GM21526 (cell line): Measurements from ENCODE around the gene COL18A1.
"Not testable (repeated sequence)": the region's sequence is repeated elsewhere in the genome, so short reads cannot be mapped to it uniquely, and the experiment has no call there.

Source experiments
- ATAC-seq: cut with Tn5 transposase; IDR thresholded peaks from one replicate; pipeline ENCODE4 v1.9.1; 2021; ENCODE audit warnings: moderate library complexity; ENCODE audit not compliant: unreplicated experiment, low FRiP score

COL18A1 gene

GRCh38 chr21:45366931-45367401 lies 38.0 kb upstream of the COL18A1 start:
- ATAC-seq: no peak

DNA sequence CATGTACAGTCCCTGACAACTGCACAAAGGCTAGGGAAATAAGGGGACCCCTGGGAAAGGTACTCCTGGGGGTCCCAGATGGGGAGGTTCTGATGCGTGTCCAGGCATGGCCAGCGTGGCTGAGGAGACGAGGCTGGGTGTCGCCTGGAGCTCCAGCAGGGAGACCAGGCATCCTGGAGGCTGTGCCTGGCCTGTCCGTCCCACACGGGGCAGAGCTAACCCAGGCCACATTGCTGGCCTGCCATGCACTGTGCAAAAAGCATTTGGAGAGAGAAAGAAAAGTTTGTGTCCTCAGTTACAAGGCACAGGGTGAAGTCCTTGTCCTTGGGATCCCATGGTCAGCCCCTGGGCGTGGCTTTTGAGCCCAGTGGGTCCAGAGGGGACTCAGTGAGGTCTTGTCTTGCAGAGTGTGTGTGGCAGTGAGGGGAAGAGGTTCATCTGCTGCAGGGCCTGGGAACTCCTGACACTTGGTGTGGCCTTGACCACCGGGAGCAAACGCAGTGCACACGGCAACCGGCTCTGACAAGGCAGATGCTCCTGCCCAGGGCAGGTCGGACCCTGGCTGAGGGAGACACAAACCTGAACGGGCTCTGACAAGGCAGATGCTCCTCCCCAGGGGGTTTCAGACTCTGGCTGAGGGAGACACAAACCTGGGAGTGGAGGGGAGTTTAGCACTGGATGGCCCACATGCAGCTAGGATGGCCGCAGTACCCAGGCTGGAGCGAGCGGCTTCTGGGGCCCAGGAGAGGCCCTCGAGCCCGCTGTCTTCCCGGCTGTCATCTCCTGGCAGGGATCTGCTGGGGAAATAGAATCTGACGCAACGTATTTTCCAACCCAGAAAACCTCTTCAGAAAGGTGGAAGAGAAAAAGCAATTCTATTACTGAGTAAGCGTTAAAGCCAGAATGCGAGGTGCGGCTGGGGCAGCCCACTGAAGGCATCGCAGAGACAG lies 37.3 kb upstream of the COL18A1 start:
- no peak for ATAC-seq

GRCh38 chr21:45369018-45369417 lies 35.9 kb upstream of the COL18A1 start:
- not testable (repeated sequence) for ATAC-seq

- ATAC-seq: no peak
Observed at GRCh38 chr21:45370575-45370974, 34.4 kb upstream of the COL18A1 start.

DNA sequence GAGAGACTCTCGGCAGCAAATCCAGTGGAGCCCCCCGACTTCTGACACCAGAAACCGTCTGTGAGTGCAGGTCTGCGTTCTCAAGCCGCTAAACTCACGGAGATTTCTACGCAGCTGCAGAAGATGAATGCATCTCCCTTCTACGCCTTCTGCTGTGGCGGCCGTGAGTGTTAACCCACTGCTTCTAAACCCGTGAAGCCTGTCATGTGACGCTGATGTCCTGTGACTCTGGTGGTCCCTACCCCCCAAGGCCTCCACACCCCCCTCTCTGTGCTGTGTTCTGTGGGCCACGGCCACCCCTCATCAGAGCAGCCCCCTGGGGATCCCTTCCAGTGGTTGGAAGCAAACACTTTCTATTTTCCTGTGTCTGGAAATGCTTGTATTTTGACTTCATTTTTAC lies 33.9 kb upstream of the COL18A1 start:
- no peak for ATAC-seq

- ATAC-seq: no peak
Observed at GRCh38 chr21:45371655-45372054, 33.3 kb upstream of the COL18A1 start.

GRCh38 chr21:45372732-45373355 lies 32.1 kb upstream of the COL18A1 start:
- ATAC-seq: no peak

GRCh38 chr21:45373991-45374816 lies 30.8 kb upstream of the COL18A1 start:
- no peak for ATAC-seq

- ATAC-seq: no peak
Observed at GRCh38 chr21:45374826-45375455, 30.0 kb upstream of the COL18A1 start.

- ATAC-seq: no peak
Observed at GRCh38 chr21:45376459-45377324, 28.3 kb upstream of the COL18A1 start.

DNA sequence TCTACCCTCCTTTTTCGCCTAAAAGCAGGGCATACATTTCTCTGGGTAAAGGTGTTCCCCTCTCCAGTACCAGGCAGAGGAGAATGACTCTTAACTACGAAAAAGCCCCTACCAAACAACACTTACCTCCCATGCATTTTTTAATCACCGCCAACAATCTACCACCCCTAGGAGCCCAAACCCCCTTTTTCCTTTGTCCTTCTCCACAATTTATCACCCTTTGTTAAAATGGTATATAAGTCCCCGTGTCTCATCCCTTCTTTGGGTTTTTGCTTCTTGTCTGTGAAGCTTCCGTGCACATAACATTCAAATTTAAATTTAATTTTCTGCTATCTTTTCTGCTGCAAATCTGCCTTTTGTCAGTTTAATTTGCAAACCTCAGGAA lies 27.6 kb upstream of the COL18A1 start:
- no peak for ATAC-seq

DNA sequence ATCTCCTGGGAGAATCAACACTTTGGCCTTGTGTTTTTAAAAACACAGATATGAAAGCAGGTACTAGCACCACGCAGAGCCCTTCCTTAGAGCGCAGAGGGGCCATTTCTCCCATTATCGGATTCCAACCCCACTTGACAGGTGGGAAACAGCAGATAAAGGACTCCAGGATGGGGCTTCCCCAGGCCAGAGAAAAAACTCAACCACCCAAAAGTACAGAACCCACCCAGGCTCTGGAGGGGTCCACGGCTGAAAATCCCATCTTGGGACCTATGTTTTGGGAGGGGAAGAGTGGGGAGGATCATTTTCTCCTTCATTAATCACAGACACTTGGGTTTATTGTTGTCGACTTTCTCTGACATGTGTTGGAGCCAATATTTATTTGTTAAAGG lies 27.1 kb upstream of the COL18A1 start:
- ATAC-seq: no peak

DNA sequence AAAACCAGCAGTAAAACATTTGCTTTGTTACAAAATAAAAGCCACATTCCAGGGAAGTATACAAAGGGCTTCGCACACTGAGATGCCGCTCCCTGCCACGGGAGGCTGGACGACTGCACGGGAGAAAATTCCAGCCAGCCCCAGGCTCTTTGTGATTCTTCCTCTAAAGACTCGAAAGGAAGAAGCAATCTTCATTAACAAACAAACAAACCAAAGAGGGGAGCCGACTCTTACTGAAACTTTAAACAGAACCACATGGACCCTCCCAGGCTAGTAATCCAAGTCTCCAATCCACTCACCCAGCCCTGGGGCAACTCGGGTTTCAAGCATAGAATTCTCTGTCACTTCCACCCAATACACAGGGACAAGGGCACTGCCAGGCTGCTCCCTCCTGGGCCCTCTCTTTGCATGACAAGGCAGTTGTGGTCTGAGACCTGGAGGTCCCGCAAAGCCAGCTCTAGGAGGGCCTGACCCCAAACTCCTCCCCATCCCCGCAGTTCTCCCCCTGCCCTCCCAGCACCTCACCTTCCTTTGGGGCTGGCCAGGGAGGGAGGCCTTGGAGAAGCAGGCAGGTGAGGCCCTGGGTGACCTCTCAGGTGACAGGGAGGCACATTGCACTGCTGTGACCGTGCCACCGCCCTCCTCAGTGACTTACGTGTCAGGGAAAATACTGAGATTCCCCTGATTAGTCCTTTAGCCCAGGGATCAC lies 26.6 kb upstream of the COL18A1 start:
- ATAC-seq: no peak

DNA sequence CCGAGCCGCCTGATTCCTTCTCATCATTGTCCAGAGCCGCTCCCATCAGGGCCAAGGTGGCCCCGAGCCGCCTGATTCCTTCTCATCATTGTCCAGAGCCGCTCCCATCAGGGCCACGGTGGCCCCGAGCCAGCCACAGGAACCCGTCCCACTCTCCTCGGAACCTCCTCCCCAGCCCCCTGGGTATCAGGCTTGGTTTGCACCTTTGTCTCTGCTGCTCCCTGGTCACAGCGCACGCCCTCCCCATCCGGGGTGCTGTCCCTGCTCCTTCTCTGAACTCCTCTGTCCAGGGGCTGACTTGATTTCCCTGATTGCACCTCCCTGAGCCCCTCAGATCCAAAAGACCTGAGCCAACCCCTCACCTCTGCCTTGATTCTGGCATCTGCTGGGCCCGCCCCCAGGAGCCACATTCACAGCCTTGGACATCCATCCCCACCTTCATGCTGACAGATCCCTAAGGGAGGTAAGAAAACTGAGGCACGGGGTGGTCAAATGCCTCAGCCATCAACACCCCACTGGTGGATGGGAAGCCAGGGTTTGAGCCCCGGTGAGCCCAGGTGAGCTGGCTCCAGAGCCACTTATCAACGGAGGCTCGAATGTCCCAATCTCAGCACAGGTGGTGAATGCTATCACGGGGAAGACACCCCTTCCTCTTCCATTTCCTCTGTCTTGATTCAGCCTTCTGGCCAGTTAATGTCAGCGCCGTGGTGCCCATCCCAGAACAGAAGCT lies 25.6 kb upstream of the COL18A1 start:
- no peak for ATAC-seq

DNA sequence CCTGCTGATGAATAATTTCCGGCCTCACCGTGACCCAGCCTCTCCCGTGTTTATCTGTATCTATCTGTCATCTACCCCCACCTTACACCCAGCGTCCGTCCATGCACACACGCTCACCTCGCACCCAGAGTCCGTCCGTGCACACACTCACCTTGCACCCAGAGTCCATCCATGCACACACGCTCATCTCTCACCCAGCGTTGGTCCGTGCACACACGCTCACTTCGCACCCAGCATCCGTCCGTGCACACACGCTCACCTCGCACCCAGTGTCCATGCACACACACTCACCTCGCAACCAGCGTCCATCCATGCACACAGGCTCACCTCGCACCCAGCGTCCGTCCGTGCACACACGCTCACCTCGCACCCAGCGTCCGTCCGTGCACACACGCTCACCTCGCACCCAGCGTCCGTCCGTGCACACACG lies 25.0 kb upstream of the COL18A1 start:
- ATAC-seq: no peak

DNA sequence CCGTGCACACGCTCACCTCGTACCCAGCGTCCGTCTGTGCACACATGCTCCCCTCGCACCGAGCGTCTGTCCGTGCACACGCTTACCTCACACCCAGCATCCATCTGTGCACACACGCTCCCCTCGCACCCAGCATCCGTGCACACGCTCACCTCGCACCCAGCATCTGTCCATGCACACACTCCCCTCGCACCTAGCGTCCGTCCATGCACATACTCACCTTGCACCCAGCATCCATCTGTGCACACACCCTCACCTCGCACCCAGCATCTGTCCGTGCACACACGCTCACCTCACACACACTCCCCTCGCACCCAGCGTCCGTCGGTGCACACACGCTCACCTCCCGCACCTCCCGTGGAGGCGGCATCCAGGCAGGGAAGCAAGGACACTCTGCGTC lies 24.4 kb upstream of the COL18A1 start:
- no peak for ATAC-seq

- no peak for ATAC-seq
Observed at GRCh38 chr21:45381036-45381787, 23.8 kb upstream of the COL18A1 start.
